WTC11 (cell line): ENCODE measurements around the gene CPNE5. TPM values are rescaled to one million over a fixed set of nuclear protein-coding genes. Genes with fewer than 3 reads are reported as not detected.

Experiments used
- ATAC-seq: fragments of 200-7000 bp; cut with Tn5 transposase; 2 replicates; pipeline ENCODE4 v1.10.0; 2021; ENCODE audit warnings: mild to moderate bottlenecking, moderate library complexity
- CTCF ChIA-PET: fragments of 300-600 bp; sonication (Branson Sonifier 250); formaldehyde crosslinking; loops from one replicate; lab custom pipeline; 2021; ENCODE audit warnings: antibody characterized with exemption; lab: Charles Lee
- POLR2A ChIA-PET: fragments of 350-600 bp; sonication (Branson Sonifier 250); formaldehyde crosslinking; loops from one replicate; lab custom pipeline; 2021; ENCODE audit warnings: antibody characterized with exemption; lab: Charles Lee
- DNase-seq: peaks from one replicate; pipeline ENCODE4 v3.0.0; 2021; ENCODE audit warnings: low spot score
- H3K27ac Mint-ChIP-seq: 2 replicates; pipeline ENCODE4 v1.8.0; 2021; ENCODE audit warnings: mixed read lengths
- H3K27me3 Mint-ChIP-seq: 2 replicates; pipeline ENCODE4 v1.8.0; 2021; ENCODE audit warnings: low read depth, mild to moderate bottlenecking, moderate library complexity, mixed read lengths
- H3K36me3 Mint-ChIP-seq: 2 replicates; pipeline ENCODE4 v1.8.0; 2021; ENCODE audit warnings: mixed read lengths
- H3K4me1 Mint-ChIP-seq: 2 replicates; pipeline ENCODE4 v1.8.0; 2022; ENCODE audit warnings: mixed read lengths
- H3K4me3 Mint-ChIP-seq: 2 replicates; pipeline ENCODE4 v1.8.0; 2021; ENCODE audit warnings: mild to moderate bottlenecking, moderate library complexity, mixed read lengths
- H3K9me3 Mint-ChIP-seq: 2 replicates; pipeline ENCODE4 v1.8.0; 2021; ENCODE audit warnings: mixed read lengths
- AR ChIP-seq: fragments of 250-450 bp; sonication (Bioruptor Pico); IDR thresholded peaks from 2 replicates; pipeline ENCODE4 v1.9.0; 2021; ENCODE audit warnings: mild to moderate bottlenecking
- ATF1 ChIP-seq: sonication (generic); formaldehyde crosslinking; IDR thresholded peaks from 2 replicates; pipeline ENCODE4 v1.8.1; 2023; ENCODE audit warnings: mild to moderate bottlenecking, moderate library complexity, missing genetic modification reagents
- CBFB ChIP-seq: sonication (generic); formaldehyde crosslinking; IDR thresholded peaks from 2 replicates; pipeline ENCODE4 v1.8.1; 2022; ENCODE audit warnings: mild to moderate bottlenecking, low read depth, missing genetic modification reagents
- CREM ChIP-seq: sonication (generic); formaldehyde crosslinking; IDR thresholded peaks from 2 replicates; pipeline ENCODE4 v1.8.1; 2022; ENCODE audit warnings: mild to moderate bottlenecking, missing genetic modification reagents, moderate library complexity
- FOXJ3 ChIP-seq: sonication (generic); formaldehyde crosslinking; IDR thresholded peaks from 2 replicates; pipeline ENCODE4 v1.9.0; 2021; ENCODE audit warnings: missing genetic modification reagents, mild to moderate bottlenecking, borderline replicate concordance
- FOXK1 ChIP-seq: sonication (generic); formaldehyde crosslinking; IDR thresholded peaks from 2 replicates; pipeline ENCODE4 v1.8.0; 2022; ENCODE audit warnings: mild to moderate bottlenecking, moderate library complexity, missing genetic modification reagents
- FOXP1 ChIP-seq: sonication (generic); formaldehyde crosslinking; IDR thresholded peaks from 2 replicates; pipeline ENCODE4 v1.8.0; 2022; ENCODE audit warnings: missing genetic modification reagents, mild to moderate bottlenecking, moderate library complexity, borderline replicate concordance
- GTF2I ChIP-seq: fragments of 250-450 bp; sonication (Bioruptor Pico); conservative IDR thresholded peaks from 2 replicates; pipeline ENCODE4 v1.4.0; 2021; ENCODE audit warnings: mild to moderate bottlenecking
- IRF2 ChIP-seq: sonication (generic); formaldehyde crosslinking; IDR thresholded peaks from 2 replicates; pipeline ENCODE4 v1.8.0; 2022; ENCODE audit warnings: low read depth, missing genetic modification reagents, borderline replicate concordance
- NR2C2 ChIP-seq: sonication (generic); formaldehyde crosslinking; IDR thresholded peaks from 2 replicates; pipeline ENCODE4 v1.8.0; 2022; ENCODE audit warnings: mild to moderate bottlenecking, missing genetic modification reagents
- OVOL2 ChIP-seq: fragments of 250-450 bp; sonication (Bioruptor Pico); IDR thresholded peaks from 2 replicates; pipeline ENCODE4 v1.9.0; 2021; ENCODE audit warnings: mild to moderate bottlenecking, borderline replicate concordance
- PRRX2 ChIP-seq: fragments of 250-450 bp; sonication (Bioruptor Pico); IDR thresholded peaks from 2 replicates; pipeline ENCODE4 v1.8.0; 2021; ENCODE audit warnings: mild to moderate bottlenecking
- TEAD1 ChIP-seq: sonication (generic); formaldehyde crosslinking; IDR thresholded peaks from 2 replicates; pipeline ENCODE4 v1.8.0; 2022; ENCODE audit warnings: mild to moderate bottlenecking, missing genetic modification reagents
- TEAD4 ChIP-seq: sonication (generic); formaldehyde crosslinking; IDR thresholded peaks from 2 replicates; pipeline ENCODE4 v1.8.0; 2022; ENCODE audit warnings: mild to moderate bottlenecking, missing genetic modification reagents
- ZNF121 ChIP-seq: sonication (generic); formaldehyde crosslinking; IDR thresholded peaks from 2 replicates; pipeline ENCODE4 v1.8.0; 2023; ENCODE audit warnings: missing genetic modification reagents
- ZNF263 ChIP-seq: sonication (generic); formaldehyde crosslinking; IDR thresholded peaks from 2 replicates; pipeline ENCODE4 v1.8.1; 2022; ENCODE audit warnings: low read depth, mild to moderate bottlenecking, moderate library complexity, missing genetic modification reagents
- total RNA-seq: library from RNA; stranded (reverse); gene quantifications from 3 replicates; pipeline ENCODE4 v1.2.3, GENCODE V29; 2021
- TF ChIP-seq, protein P1 (sequence below): sonication (generic); formaldehyde crosslinking; IDR thresholded peaks from 2 replicates; pipeline ENCODE4 v1.8.1; 2023; ENCODE audit warnings: mild to moderate bottlenecking, missing genetic modification reagents, moderate library complexity
- TF ChIP-seq, protein P2 (sequence below): fragments of 250-450 bp; sonication (Bioruptor Pico); conservative IDR thresholded peaks from 2 replicates; pipeline ENCODE4 v1.9.0; 2021; ENCODE audit warnings: mild to moderate bottlenecking
- TF ChIP-seq, protein P3 (sequence below): fragments of 250-450 bp; sonication (Bioruptor Pico); IDR thresholded peaks from 2 replicates; pipeline ENCODE4 v1.9.0; 2021; ENCODE audit warnings: moderate library complexity, mild to moderate bottlenecking, inconsistent platforms, borderline replicate concordance
- TF ChIP-seq, protein P4 (sequence below): sonication (generic); formaldehyde crosslinking; IDR thresholded peaks from 2 replicates; pipeline ENCODE4 v1.8.1; 2022; ENCODE audit warnings: mild to moderate bottlenecking, moderate library complexity, missing genetic modification reagents

CPNE5 gene
- total RNA-seq, 1 experiment from 2014 or later = 0.44 TPM

GRCh38 chr6:36803482-36803881 lies 35.8 kb downstream of the CPNE5 start:
- Mint-ChIP-seq H3K27me3 (peaks cover 5% of the 10 kb centered on the region; the same call in 1 of the 2 replicates), H3K9me3 (no peaks in the 10 kb centered on the region)
- DNase-seq = no peak
- ATAC-seq = no peak
- CTCF ChIA-PET = interaction anchor here (1.0 to 1.7 kb wide), 4 partner anchors 14 to 215 kb away, joined by 3 to 5 read pairs (median 3); no protein-coding TSS in a partner anchor
- TF ChIP-seq CBFB (CRISPR knock-in tag) = no peak
- TF ChIP-seq AR (CRISPR knock-in tag) = no peak
- TF ChIP-seq, protein P1, sequence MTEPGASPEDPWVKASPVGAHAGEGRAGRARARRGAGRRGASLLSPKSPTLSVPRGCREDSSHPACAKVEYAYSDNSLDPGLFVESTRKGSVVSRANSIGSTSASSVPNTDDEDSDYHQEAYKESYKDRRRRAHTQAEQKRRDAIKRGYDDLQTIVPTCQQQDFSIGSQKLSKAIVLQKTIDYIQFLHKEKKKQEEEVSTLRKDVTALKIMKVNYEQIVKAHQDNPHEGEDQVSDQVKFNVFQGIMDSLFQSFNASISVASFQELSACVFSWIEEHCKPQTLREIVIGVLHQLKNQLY (CRISPR knock-in tag) = no peak
- TF ChIP-seq FOXJ3 = no peak
- no peak for TF ChIP-seq ATF1 (CRISPR knock-in tag)
- TF ChIP-seq IRF2 (CRISPR knock-in tag) = no peak
- no peak for TF ChIP-seq FOXK1 (CRISPR knock-in tag)
- no peak for TF ChIP-seq FOXP1
- no peak for TF ChIP-seq ZNF263
- TF ChIP-seq, all 79 proteins: peak for 0
- Mint-ChIP-seq H3K4me3 (no peak overlapping the region), H3K4me1 (peaks cover 28% of the 10 kb centered on the region), H3K27ac (no peak overlapping the region), H3K36me3 (no peaks in the 10 kb centered on the region)
- POLR2A ChIA-PET = no interaction called here

- Mint-ChIP-seq H3K27me3 (no peaks in the 10 kb centered on the region), H3K9me3 (no peaks in the 10 kb centered on the region), H3K4me1 (peaks cover 24% of the 10 kb centered on the region), H3K4me3 (no peak overlapping the region), H3K27ac (no peak overlapping the region), H3K36me3 (no peaks in the 10 kb centered on the region)
- ATAC-seq = no peak
- no peak for TF ChIP-seq FOXK1 (CRISPR knock-in tag)
- TF ChIP-seq ZNF121 (CRISPR knock-in tag) = no peak
- no peak for DNase-seq
- CTCF ChIA-PET = interaction anchor here (0.9 to 1.1 kb wide), 5 partner anchors 9 to 186 kb away, joined by 3 to 5 read pairs (median 3); no protein-coding TSS in a partner anchor
- POLR2A ChIA-PET = no interaction called here
Observed at GRCh38 chr6:36800223-36801076, 38.8 kb downstream of the CPNE5 start.

DNA sequence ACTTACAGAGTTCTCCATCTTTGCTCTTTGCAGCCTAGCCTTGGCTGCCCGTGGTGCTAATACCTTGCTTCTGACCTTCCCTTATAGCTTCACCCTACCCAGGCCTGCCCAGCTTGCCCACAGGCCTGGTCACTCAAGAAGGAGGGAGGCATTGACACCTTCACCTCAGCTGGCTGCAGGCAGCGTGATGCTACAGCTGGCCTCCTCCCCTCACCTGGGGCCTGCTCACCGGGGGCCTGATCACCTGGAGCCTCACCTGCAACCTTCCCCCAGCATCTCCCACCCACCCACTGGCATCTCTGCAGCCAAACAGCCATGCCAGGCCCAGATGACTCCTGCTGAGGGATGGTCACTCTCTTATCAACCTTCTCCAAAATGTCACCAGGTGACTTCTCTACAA lies 40.4 kb downstream of the CPNE5 start:
- no peaks in the 10 kb centered on the region for H3K36me3 Mint-ChIP-seq
- CTCF ChIA-PET = interaction anchor here (2.7 kb wide), 1 partner anchor 33 kb away, joined by 11 read pairs; no protein-coding TSS in a partner anchor
- H3K4me1 Mint-ChIP-seq = peaks cover 19% of the 10 kb centered on the region
- H3K27me3 Mint-ChIP-seq = no peaks in the 10 kb centered on the region
- no peaks in the 10 kb centered on the region for H3K9me3 Mint-ChIP-seq
- DNase-seq (no peak), ATAC-seq (no peak)
- H3K27ac Mint-ChIP-seq = no peak overlapping the region
- no peak overlapping the region for H3K4me3 Mint-ChIP-seq
- POLR2A ChIA-PET = no interaction called here
- TF ChIP-seq AR (CRISPR knock-in tag) (no peak), FOXK1 (CRISPR knock-in tag) (no peak), TEAD4 (CRISPR knock-in tag) (no peak), PRRX2 (CRISPR knock-in tag) (no peak), TEAD1 (CRISPR knock-in tag) (no peak), CBFB (CRISPR knock-in tag) (no peak), OVOL2 (CRISPR knock-in tag) (no peak), CREM (CRISPR knock-in tag) (no peak), GTF2I (CRISPR knock-in tag) (no peak), NR2C2 (CRISPR knock-in tag) (no peak)
- TF ChIP-seq, protein P2, sequence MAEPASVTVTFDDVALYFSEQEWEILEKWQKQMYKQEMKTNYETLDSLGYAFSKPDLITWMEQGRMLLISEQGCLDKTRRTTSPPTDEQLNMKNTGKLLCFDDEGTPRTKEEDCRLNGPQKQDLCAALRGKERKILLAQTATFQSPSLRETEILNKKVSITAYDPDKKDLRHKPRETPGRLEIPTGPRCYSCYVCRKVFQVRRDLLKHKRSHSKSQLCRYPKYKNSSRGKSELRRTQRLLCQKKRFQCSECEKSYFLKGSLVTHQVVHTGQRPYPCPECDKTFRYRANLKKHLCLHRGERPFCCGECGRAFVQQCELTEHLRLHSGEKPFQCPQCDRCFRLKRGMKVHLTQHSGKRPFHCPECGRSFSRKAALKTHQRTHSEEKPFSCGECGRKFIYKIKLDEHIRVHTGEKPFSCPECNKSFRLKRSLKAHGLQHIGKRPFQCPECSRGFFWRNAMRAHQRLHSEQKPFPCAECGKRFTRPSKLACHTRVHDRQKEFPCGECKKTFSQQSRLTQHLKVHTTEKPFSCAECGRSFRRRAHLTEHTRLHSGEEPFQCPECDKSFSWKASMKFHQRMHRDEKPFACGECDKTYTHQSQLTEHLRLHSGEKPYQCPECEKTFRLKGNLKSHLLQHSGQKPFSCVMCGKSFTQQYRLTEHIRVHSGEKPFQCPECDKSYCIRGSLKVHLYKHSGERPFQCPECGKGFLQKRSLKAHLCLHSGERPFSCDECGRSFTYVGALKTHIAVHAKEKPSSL (CRISPR knock-in tag) = no peak
- TF ChIP-seq, protein P3, sequence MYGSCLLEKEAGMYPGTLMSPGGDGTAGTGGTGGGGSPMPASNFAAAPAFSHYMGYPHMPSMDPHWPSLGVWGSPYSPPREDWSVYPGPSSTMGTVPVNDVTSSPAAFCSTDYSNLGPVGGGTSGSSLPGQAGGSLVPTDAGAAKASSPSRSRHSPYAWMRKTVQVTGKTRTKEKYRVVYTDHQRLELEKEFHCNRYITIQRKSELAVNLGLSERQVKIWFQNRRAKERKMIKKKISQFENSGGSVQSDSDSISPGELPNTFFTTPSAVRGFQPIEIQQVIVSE (CRISPR knock-in tag) = no peak
- TF ChIP-seq, protein P4, sequence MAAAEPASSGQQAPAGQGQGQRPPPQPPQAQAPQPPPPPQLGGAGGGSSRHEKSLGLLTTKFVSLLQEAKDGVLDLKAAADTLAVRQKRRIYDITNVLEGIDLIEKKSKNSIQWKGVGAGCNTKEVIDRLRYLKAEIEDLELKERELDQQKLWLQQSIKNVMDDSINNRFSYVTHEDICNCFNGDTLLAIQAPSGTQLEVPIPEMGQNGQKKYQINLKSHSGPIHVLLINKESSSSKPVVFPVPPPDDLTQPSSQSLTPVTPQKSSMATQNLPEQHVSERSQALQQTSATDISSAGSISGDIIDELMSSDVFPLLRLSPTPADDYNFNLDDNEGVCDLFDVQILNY (CRISPR knock-in tag) = no peak
